ENCODE results near the gene NPHP4. TPM values are rescaled to one million over a fixed set of nuclear protein-coding genes. Genes with fewer than 3 reads are reported as not detected.

The NPHP4 gene
- total and polyA plus RNA-seq, 4 donors, result 1.7 to 5.6 (median 3.5) TPM

- no peaks in the 10 kb centered on the region for H3K9me3 ChIP-seq (ENCODE audit: control insufficient read depth in 4 of 4, low read length in 3 of 4)
- H3K9ac ChIP-seq (ENCODE audit: low read depth in 1 of 2, low read length in 2 of 2), result no peak overlapping the region
- DNase-seq (ENCODE audit: low spot score), result no peak
- no peaks in the 10 kb centered on the region for H3K4me1 ChIP-seq (ENCODE audit: control insufficient read depth in 4 of 4, insufficient read depth in 4 of 4, low read length in 3 of 4)
- no peak overlapping the region for H3K4me3 ChIP-seq (ENCODE audit: low read depth in 1 of 3, low read length in 3 of 3)
- TF ChIP-seq RXRA (IDR thresholded peaks at IDR 0.05) (no peak), FOXA2 (IDR thresholded peaks at IDR 0.05) (no peak), YY1 (IDR thresholded peaks at IDR 0.05) (no peak), NR2F2 (IDR thresholded peaks at IDR 0.05) (no peak), GABPA (IDR thresholded peaks at IDR 0.05 in 1 of 2, conservative IDR thresholded peaks at IDR 0.05 in 1 of 2) (no peak), ATF3 (IDR thresholded peaks at IDR 0.05) (no peak), HNF4A (conservative IDR thresholded peaks at IDR 0.05) (no peak), CTCF (IDR thresholded peaks at IDR 0.05; ENCODE audit: low read depth, low read length, missing input control) (no peak), FOXA1 (IDR thresholded peaks at IDR 0.05) (no peak), RAD21 (IDR thresholded peaks at IDR 0.05) (no peak), REST (IDR thresholded peaks at IDR 0.05) (no peak), EGR1 (IDR thresholded peaks at IDR 0.05; ENCODE audit: low read depth in 2 of 2) (no peak), TAF1 (conservative IDR thresholded peaks at IDR 0.05) (no peak), HNF4G (IDR thresholded peaks at IDR 0.05) (no peak), SP1 (IDR thresholded peaks at IDR 0.05) (no peak)
- TF ChIP-seq, protein P1, sequence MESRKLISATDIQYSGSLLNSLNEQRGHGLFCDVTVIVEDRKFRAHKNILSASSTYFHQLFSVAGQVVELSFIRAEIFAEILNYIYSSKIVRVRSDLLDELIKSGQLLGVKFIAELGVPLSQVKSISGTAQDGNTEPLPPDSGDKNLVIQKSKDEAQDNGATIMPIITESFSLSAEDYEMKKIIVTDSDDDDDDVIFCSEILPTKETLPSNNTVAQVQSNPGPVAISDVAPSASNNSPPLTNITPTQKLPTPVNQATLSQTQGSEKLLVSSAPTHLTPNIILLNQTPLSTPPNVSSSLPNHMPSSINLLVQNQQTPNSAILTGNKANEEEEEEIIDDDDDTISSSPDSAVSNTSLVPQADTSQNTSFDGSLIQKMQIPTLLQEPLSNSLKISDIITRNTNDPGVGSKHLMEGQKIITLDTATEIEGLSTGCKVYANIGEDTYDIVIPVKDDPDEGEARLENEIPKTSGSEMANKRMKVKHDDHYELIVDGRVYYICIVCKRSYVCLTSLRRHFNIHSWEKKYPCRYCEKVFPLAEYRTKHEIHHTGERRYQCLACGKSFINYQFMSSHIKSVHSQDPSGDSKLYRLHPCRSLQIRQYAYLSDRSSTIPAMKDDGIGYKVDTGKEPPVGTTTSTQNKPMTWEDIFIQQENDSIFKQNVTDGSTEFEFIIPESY (IDR thresholded peaks at IDR 0.05), result no peak
- H3K27ac ChIP-seq (ENCODE audit: low read depth in 1 of 2, low read length in 2 of 2), result no peak overlapping the region
- H3K27me3 ChIP-seq (ENCODE audit: control insufficient read depth in 4 of 4, insufficient read depth in 4 of 4, low read length in 3 of 4), result peaks cover 0 to 7% (median 1%) of the 10 kb centered on the region in 4 donors
- WGBS, result 88% methylated on average over 4 of the region's 4 CpGs
- H3K36me3 ChIP-seq (ENCODE audit: control insufficient read depth in 4 of 4, insufficient read depth in 3 of 4, low read depth in 1 of 4, low read length in 3 of 4), result no peaks in the 10 kb centered on the region
Measured at GRCh38 chr1:5815716-5816115, 176.5 kb downstream of the NPHP4 start.

GRCh38 chr1:5815211-5815610, 177.0 kb downstream of the NPHP4 start:
- no peak overlapping the region for H3K27ac ChIP-seq (ENCODE audit: low read depth in 1 of 2, low read length in 2 of 2)
- DNase-seq (ENCODE audit: low spot score), result no peak
- 63% methylated on average over 2 of the region's 2 CpGs for WGBS
- H3K27me3 ChIP-seq (ENCODE audit: control insufficient read depth in 4 of 4, insufficient read depth in 4 of 4, low read length in 3 of 4), result peaks cover 0 to 7% (median 1%) of the 10 kb centered on the region in 4 donors
- no peaks in the 10 kb centered on the region for H3K36me3 ChIP-seq (ENCODE audit: control insufficient read depth in 4 of 4, insufficient read depth in 3 of 4, low read depth in 1 of 4, low read length in 3 of 4)
- no peak overlapping the region for H3K4me3 ChIP-seq (ENCODE audit: low read depth in 1 of 3, low read length in 3 of 3)
- H3K4me1 ChIP-seq (ENCODE audit: control insufficient read depth in 4 of 4, insufficient read depth in 4 of 4, low read length in 3 of 4), result no peaks in the 10 kb centered on the region
- no peaks in the 10 kb centered on the region for H3K9me3 ChIP-seq (ENCODE audit: control insufficient read depth in 4 of 4, low read length in 3 of 4)
- no peak overlapping the region for H3K9ac ChIP-seq (ENCODE audit: low read depth in 1 of 2, low read length in 2 of 2)
- TF ChIP-seq TAF1 (conservative IDR thresholded peaks at IDR 0.05) (no peak), EGR1 (IDR thresholded peaks at IDR 0.05; ENCODE audit: low read depth in 2 of 2) (no peak), JUND (IDR thresholded peaks at IDR 0.05) (no peak), ATF3 (IDR thresholded peaks at IDR 0.05) (no peak), HNF4A (conservative IDR thresholded peaks at IDR 0.05) (no peak), RAD21 (IDR thresholded peaks at IDR 0.05) (no peak)
- TF ChIP-seq, protein P1 (IDR thresholded peaks at IDR 0.05), result no peak

Data from liver (tissue), 9 donors.